ENCODE measurements around the gene LRRC1.

DNA sequence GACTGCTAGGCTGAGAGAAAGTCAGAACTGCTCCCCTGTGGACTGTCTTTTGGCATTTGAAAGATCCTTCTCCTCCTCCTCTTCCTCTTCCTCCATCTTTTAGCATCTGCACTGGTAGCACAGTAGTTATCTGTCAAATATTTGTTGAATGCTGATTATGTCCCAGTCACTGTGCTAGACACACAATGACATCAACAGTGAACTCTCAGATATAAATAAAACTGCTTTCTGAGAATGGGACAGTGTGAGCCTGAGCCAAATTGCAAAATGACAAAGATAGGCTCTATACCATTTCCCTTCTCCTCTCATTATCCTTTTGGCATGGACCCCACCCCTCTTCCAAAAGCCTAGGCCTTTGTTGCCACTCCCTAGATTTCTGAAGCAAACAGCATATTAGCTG lies 27.9 kb upstream of the LRRC1 start:
- no peak for TF ChIP-seq POLR2A (IDR thresholded peaks at IDR 0.05)
- TF ChIP-seq, protein P1, sequence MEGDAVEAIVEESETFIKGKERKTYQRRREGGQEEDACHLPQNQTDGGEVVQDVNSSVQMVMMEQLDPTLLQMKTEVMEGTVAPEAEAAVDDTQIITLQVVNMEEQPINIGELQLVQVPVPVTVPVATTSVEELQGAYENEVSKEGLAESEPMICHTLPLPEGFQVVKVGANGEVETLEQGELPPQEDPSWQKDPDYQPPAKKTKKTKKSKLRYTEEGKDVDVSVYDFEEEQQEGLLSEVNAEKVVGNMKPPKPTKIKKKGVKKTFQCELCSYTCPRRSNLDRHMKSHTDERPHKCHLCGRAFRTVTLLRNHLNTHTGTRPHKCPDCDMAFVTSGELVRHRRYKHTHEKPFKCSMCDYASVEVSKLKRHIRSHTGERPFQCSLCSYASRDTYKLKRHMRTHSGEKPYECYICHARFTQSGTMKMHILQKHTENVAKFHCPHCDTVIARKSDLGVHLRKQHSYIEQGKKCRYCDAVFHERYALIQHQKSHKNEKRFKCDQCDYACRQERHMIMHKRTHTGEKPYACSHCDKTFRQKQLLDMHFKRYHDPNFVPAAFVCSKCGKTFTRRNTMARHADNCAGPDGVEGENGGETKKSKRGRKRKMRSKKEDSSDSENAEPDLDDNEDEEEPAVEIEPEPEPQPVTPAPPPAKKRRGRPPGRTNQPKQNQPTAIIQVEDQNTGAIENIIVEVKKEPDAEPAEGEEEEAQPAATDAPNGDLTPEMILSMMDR (IDR thresholded peaks at IDR 0.05 in 8 of 11, conservative IDR thresholded peaks at IDR 0.05 in 3 of 11) = no peak
- no peak for TF ChIP-seq POLR2AphosphoS5 (IDR thresholded peaks at IDR 0.05)

All from spleen (tissue), 7 donors.